ENCODE results near the gene GBP7.

GRCh38 chr1:89095737-89096136, 80.1 kb downstream of the GBP7 start:
- TF ChIP-seq POLR2A (IDR thresholded peaks at IDR 0.05) (no peak), POLR2AphosphoS5 (IDR thresholded peaks at IDR 0.05) (no peak), EP300 (IDR thresholded peaks at IDR 0.05; ENCODE audit: low read depth) (no peak)

Data from transverse colon (tissue), 3 donors.